Ammon's horn (tissue), 1 donor: ENCODE results near the gene HSPA2.
"Not testable (repeated sequence)": the region's sequence is repeated elsewhere in the genome, so short reads cannot be mapped to it uniquely, and the experiment has no call there.

Experiments used
- DNase-seq: peaks from one replicate; pipeline ENCODE4 v3.0.0-alpha.2; 2016; ENCODE audit warnings: low spot score

The HSPA2 gene

DNA sequence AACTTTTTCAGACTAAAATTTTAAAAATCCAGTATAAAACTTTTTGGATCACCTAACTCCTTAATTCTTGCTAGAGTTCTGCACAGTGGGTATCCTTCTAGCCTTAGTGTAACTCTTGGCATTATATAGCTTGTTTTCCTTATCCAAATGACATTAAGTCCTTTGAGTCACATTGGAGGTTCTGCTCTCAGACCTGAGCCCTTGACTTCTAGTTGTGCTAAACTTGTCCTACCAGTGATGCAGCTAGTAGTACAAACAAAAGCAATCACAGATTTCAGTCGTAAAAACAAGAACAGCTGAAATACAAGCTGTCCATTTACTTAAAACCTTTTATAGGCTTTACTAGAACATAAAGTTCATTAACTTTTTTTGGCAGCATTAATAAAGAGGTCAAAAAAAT is 25.5 kb upstream of the HSPA2 start:
- no peak for DNase-seq

GRCh38 chr14:64516969-64517368 is 23.6 kb upstream of the HSPA2 start:
- no peak for DNase-seq

- DNase-seq: not testable (repeated sequence)
Measured at GRCh38 chr14:64517667-64518066, 22.9 kb upstream of the HSPA2 start.

DNA sequence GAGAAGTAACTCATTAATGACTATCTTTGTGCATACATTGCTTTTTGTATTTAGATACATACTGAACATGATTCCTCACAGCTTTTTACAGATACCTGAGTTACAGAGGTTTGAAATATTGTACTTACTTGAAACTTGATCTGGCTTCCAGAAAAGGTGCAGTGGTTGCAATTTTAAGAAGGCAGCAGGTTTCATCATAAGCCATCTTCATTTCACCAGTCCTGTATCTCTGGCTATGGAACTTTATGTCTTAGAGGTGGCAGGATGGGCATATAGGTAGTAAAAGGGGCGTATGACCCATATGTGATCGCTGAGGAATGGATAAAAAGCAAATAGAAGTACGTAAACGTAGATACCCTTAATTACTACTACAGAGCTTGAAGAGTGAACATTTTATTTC is 22.3 kb upstream of the HSPA2 start:
- DNase-seq: no peak

DNA sequence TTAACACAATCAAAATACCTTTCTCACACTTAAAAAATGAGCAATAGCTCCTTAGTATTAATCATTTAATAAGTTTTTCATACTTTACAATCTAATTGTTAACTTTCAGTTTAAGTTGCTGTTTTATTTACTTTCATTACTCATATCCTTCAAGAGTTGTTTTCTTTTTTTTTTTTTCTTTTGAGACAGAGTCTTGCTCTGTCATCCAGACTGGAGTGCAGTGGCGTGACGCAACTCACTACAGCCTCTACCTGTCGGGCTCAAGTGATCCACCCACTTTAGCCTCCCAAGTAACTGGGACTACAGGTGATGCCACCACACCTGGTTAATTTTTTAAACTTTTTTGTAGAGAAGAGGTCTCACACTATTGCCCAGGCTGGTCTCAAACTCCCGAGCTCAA is 19.8 kb upstream of the HSPA2 start:
- DNase-seq: no peak

DNA sequence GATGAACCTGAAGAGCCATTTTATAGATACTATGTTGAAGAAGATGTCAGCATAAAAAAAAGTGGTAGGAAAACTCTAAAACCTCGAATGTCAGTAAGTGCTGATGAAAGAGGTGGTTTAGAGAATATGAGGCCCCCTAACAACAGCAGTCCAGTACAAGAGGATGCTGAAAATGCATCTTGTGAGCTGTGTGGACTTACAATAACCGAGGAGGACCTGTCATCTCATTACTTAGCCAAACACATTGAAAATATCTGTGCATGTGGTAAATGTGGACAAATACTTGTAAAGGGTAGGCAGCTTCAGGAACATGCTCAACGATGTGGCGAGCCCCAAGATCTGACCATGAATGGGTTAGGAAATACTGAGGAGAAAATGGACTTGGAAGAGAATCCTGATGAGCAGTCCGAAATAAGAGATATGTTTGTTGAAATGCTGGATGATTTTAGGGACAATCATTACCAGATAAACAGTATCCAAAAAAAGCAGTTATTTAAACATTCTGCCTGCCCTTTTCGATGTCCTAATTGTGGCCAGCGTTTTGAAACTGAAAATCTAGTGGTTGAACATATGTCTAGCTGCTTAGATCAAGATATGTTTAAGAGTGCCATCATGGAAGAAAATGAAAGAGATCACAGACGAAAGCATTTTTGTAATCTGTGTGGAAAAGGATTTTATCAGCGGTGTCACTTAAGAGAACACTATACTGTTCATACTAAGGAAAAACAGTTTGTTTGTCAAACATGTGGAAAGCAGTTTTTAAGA is 17.8 kb upstream of the HSPA2 start:
- no peak for DNase-seq

GRCh38 chr14:64525354-64525753 is 15.2 kb upstream of the HSPA2 start:
- no peak for DNase-seq

DNA sequence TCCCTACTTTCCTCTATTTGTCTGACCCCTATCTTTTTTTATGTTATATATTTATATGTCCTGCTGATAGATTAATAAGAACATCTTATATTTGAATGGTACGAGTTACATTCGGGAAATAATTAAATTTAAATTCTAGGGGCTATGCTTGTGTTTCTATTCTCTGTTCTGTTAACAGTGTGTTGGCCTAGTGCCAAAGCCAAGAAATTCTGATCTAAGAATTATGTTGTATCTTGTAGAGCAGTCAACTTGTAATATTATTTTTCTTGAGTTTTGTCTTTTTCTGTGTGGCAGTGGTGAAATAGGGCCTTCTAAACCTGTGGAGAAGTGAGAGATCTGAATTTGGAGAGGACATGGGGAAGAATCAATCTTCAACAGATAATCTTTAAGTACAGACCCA is 9.0 kb upstream of the HSPA2 start:
- DNase-seq: no peak

DNA sequence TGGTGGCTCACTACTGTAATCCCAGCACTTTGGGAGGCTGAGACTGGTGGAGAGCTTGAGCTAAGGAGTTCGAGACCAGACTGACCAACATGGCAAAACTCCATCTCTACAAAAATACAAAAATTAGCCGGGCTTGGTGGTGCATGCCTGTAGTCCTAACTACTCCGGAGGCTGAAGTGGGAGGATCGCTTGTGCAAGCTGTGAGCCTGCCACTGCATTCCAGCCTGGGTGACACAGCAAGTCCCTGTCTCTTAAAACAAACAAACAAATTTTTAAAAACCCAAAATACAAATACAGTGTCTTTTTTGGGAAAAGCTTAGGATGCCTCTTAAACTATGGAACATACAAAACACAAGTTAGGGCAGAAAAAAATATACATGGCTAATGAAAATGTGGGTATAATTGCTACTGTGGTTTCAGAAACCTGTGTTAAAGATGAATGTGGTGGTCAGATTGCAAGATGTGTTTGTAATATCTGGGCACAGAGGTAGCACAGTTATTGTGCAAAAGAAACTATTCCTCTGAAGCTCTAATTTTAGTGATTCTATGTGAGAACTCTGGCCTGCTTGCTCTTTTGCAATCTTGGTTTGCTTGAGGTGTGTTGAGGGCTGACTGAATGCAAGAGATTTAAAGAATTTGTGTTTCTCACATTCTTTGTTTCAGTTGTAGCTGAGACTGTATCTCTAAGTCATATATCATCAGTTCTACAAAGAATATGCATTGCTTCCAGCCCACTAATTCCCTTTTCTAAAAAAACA is 3.9 kb upstream of the HSPA2 start:
- DNase-seq: no peak

- peak; percentile 33 for DNase-seq
Measured at GRCh38 chr14:64541261-64541971, 875 bp downstream of the HSPA2 start.

GRCh38 chr14:64541972-64542835 is 1.7 kb downstream of the HSPA2 start:
- DNase-seq: no peak

- DNase-seq: no peak
Measured at GRCh38 chr14:64542836-64543201, 2.3 kb downstream of the HSPA2 start.

DNA sequence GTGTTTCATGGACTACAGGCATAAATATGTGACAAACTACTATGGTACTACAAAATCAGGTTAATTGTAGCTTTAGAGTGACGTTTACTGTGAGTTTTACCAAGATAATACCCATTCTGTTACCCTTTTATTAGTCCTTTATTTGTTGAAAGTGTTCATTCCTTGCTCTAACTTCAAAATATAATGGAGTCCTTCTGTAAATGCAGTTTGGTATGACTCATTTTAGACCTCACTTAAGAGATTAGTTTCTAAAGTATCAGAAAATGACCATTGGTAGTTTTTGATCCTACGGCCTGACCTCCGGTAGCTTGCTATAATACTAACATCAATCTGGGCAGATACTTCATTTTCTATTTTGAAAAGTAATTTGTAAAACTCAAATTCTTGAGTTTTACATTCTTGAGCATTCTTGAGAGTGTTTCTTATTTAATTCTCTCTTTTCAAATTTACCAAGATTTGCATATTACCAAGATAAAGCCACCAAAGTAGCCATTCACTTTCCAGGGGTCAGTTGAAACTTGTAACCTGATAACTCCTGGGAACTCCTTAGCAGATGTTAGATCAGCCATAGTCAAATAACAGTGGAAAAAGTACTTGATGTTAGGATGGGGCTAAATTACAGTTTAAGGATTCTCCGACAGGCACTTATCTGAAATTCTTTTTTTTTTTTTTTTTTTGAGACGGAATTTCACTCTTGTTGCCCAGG is 4.2 kb downstream of the HSPA2 start:
- no peak for DNase-seq

GRCh38 chr14:64549016-64549415 is 8.5 kb downstream of the HSPA2 start:
- DNase-seq: no peak

DNA sequence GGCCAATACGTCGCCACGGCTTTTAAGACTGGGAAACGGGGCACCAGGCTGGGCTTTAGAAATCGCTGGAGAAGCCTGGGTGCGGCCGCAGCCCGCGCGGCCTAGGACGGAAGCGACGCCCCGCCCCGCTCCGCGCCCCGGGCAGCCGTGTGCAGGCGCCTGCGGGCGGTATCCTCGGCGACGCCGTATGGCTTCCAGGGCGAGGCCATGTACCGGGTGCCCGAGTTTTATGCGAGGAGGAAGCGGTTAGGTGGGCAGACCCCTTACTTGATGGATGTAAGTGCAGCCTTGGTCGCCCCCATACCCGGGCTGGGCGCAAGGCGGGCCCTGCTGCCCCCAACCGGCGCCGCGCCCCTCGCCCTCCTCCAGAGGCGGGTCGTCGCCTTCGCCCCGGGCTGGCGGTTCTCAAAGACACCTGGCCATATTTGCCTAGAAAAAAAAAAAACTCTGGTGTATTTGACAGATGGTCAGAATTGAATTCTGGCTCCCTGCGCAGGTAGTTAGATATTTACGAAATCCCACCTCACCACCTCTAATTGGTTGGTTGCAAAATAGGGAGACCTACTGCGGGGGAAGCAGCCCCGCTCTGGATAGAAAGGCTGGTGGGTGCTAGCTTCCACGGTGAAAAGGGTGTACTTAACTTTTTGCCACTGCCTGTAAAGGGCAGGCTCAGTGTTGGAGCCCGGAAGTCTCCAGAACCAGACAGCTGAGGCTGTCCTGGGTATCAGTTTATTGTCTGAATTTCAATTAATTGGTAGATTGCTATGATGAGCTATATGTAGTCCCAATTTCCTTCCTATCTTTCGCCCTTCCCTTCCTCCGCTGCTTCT is 9.5 kb downstream of the HSPA2 start, which contains the start of gene PPP1R36:
TSS of gene PPP1R36 (plus strand) at position 171 of the 830 bp plus-strand sequence. CDS start at position 208, 37 bp downstream.
- DNase-seq: no peak

GRCh38 chr14:64550621-64551333 is 10.2 kb downstream of the HSPA2 start:
- no peak for DNase-seq

DNA sequence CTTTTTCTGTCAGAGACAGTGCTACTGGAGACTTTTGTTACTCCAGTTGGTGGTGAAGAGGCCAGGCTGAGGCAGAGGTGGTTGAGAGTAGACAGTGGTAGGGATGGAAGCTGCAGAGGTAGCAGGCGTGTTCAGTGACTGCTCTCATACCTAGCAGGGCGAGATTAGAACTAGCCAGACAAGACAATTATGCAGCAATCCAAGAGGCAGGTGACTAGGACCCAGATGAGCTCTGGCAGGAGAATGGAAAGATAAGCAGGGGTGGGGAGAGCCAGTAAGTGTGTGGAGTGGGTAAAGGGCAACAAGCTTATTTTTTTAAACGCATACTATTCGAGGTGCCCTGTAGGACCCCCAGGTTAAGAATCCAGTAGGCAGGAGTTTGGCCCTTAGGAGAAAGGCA is 14.0 kb downstream of the HSPA2 start:
- no peak for DNase-seq

- DNase-seq: no peak
Measured at GRCh38 chr14:64556526-64556925, 16.0 kb downstream of the HSPA2 start.

- DNase-seq: not testable (repeated sequence)
Measured at GRCh38 chr14:64558216-64558615, 17.7 kb downstream of the HSPA2 start.

- no peak for DNase-seq
Measured at GRCh38 chr14:64561631-64562030, 21.1 kb downstream of the HSPA2 start.
